Ureter (tissue), 1 donor: ENCODE data around the gene PADI3. TPM values are rescaled to one million over a fixed set of nuclear protein-coding genes. Genes with fewer than 3 reads are reported as not detected.
"Not testable (repeated sequence)": the region's sequence is repeated elsewhere in the genome, so short reads cannot be mapped to it uniquely, and the experiment has no call there.

Experiments
- DNase-seq: peaks from one replicate; pipeline ENCODE4 v3.0.0-alpha.2; 2020; ENCODE audit warnings: low spot score
- total RNA-seq: library from RNA; stranded (reverse); gene quantifications from one replicate; pipeline ENCODE4 v1.2.4, GENCODE V29; 2023
- donor health status: DM: yes; HTN: yes; CAD: no.

PADI3 gene
- total RNA-seq, 1 donor from 2014 or later = 65.3 TPM

DNA sequence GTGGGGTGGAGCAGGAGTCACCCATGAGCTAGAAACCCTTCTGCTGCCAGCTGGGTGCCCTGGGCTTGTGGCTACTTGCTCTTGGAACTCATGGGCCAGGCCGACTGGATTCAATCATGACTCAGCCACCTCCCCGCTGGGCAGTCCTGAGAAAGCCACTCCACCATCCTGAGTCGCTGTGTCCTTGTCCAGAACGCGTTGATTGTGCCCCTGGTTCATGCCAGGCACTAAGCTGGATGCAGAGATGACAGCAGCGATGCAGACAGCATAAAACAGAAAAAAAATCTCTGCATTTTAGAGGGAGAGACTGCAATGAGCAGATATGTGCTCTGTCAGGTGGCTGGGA is 33.4 kb upstream of the PADI3 start:
- DNase-seq = no peak

DNA sequence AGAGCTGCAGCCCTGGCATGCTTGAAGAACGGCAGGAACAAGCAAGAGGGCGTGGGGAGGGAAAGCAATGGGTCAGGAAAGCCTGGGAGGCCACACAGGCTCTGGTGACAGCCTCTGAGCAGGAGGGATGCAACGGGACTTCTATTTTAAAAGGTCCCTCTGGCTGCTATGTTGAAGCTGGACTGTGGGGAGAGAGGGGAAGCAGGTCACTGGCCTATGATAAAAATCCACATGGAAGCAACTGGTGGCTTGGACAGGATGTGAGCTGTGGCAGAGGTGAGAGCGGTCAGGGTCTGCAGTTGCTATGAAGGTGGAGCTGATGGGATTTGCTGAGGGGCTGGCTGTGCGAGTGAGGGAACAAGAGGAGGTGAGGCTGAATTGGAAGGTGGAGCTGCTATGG is 32.8 kb upstream of the PADI3 start:
- DNase-seq = no peak

DNA sequence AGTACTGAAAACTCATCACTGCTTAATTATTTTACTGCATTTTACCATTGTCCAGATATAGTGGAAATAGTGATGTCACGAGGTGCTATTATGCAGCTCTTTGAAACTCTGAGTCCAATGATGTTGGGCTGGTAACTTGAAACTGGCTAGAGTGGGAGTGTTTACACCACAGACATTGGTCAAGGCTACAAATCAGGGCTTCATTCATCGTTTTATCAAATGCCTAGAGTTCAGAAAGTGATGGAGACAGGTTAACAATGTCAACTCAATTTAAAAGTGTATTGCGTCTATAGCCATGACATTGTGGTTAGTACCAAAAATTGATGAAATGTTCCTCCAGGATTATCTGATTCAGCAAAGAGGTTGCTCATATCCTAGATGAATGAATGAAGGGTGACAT is 31.3 kb upstream of the PADI3 start:
- DNase-seq = no peak

DNA sequence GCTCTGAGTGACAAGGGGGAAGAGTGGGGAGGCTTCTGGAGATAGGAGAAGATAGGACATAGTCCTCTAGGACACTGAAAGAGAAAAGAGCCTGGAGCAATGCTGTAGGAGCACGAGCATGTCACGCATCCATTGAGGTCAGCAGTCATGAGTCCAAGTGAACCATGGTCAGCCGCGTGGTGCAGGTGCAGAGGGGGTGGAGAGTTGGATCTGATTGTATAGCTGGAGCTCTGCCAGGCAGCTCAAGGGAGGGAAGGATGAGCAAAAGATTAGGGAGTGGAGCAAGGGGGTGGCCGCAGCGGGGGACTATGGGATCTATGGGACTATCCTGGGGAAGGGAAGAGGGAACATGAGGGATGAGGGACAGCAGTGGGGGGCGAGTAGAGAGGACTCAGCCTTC is 30.0 kb upstream of the PADI3 start:
- no peak for DNase-seq

DNA sequence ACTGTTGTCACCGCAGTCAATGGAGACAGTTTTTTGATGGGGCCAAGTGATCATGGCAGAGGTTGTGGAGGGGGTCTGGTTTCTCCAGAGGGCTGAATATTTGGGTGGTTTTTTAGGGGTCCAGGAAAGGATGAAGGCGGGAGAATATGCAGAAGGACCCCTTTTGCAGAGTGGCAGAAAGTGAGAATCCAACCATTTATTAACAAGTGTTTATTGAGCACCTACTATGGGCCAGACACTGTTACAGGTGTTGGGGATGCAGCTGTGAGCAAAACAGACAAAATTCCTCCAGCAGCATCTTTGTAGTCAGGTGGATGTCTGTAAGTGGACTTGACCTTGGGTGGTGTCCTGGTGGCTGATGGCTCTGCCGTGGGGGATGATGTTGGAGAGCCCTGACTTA is 28.6 kb upstream of the PADI3 start:
- no peak for DNase-seq

DNA sequence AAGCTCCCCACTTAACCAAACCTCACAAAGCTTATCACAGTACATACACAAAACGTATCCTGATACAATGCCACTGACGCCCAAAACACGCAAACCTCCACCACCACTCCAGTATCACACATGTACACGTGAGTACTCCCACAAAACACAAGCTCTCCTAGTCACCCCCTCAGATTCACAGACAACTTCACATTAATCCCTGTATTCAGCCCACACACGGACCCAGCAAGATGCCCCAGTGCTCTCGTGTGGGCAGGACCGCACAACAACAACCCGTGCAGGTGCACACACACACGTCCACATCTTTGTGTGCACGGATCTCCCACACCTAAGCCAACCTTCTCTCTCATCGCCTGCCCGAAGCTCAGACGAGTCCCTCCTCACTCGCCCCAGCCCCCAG is 26.3 kb upstream of the PADI3 start:
- DNase-seq = no peak

DNA sequence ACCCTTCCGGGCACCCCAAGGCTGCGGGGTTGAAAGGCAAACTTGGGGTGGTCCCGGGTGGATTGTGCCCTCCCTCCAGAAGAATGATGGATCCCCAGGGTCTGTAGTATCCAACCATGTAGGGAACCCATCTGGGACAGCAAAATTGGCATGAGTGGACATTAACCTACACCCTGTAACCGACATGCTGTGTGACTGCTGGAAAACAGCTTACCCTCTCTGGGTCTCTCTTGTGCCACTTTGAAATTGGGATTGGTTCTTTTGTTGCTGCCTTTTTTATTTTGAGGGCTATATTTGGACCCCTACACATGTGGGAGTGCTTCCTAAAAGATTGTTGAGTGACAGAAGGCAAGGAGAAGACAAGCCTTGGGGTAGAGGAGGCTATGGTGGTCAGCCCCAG is 24.5 kb upstream of the PADI3 start:
- no peak for DNase-seq

DNA sequence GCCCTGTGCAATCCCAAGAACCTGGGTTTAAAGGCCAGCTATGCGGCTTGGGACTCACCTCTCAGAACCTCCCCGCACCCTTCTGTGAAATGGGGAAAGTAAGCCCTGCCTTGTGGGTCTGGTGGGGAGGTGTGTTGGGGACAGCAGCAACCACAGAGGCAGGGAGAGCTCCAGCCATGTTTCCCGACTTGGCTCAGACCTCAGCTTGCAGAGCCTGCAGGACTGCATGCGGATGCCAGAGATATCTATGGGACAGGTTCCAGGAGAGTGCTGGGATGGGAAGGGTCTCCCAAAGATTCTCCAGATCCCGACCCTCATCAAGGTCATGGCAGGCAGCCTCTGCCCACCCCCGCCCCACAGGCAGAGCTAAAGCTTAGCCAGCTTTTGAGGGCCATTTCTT is 23.8 kb upstream of the PADI3 start:
- no peak for DNase-seq

DNA sequence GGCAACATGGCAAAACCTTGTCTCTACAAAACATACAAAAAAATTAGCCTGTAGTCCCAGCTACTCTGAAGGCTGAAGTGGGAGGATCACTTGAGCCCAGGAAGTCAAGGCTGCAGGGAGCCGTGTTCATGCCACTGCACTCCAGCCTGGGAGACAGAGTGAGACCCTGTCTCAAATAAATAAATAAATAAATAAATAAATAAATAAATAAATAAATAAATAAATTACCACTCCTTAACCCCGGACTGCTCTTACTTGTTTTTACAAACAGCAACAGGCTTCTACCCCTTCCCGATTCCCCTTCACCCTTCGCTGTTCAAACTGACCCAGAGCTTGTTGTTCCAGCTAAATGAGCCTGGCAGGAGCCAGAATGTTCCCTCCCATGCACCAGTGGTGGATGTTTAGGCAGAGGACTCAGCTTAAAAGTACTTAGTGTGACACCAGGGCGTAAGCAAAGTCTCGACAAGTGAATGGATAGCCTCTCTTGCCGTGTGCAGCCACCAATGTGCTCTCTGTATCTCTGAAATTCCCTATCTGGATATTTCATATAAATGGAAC is 21.5 kb upstream of the PADI3 start:
- DNase-seq = no peak

DNA sequence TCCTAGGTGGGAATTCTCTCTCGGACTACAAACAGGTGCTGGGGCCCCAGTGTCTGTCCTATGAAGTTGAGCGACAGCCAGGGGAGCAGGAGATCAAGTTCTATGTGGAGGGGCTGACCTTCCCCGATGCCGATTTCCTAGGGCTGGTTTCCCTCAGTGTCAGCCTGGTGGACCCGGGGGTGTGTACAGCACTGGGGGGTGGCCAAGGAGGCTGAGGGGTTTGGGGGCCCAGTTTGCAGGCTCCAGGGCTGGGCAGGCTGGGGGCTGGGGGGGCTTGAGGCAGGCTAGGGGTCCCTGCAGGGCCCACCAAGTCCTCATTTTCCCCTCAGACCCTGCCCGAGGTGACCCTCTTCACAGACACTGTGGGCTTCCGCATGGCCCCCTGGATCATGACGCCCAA is 20.3 kb upstream of the PADI3 start:
- no peak for DNase-seq

DNA sequence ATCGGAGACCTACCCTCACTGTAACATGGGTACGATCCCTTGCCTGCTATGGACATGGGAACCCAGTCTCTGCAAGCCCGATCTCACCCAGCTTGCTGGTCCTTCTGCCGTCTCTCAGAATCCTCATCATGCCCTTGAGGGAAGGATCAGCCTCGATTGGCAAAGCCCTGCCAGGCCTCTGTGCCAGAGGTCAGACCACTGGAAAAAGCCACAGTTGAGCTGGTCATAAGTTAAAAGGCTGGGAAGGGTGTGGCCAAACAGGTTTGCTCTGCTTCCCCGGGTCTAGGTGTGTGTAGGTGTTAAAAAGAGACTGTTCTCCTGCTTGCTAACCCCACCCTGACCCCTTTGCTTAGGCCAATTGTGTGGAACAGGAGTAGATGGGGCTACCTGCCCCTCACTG is 19.5 kb upstream of the PADI3 start:
- peak; percentile 67 for DNase-seq

DNA sequence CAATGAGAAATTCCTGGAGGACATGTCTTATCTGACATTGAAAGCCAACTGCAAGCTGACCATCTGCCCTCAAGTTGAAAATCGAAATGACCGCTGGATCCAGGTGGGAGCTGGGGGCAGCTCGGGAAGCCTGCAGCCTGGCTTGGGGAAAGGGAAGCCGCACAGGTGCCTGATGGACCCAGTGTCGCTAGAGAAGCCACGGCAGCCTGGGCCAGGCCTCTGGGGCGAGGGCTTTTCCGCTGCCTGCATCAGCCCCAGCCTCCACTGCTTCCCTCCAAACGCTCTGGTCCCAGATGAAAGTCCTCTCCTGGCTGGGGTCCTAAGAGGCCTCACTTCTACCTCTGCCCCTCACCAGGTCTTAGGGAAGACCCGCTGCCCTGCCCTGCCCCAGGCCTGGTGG is 18.8 kb upstream of the PADI3 start:
- DNase-seq = no peak

DNA sequence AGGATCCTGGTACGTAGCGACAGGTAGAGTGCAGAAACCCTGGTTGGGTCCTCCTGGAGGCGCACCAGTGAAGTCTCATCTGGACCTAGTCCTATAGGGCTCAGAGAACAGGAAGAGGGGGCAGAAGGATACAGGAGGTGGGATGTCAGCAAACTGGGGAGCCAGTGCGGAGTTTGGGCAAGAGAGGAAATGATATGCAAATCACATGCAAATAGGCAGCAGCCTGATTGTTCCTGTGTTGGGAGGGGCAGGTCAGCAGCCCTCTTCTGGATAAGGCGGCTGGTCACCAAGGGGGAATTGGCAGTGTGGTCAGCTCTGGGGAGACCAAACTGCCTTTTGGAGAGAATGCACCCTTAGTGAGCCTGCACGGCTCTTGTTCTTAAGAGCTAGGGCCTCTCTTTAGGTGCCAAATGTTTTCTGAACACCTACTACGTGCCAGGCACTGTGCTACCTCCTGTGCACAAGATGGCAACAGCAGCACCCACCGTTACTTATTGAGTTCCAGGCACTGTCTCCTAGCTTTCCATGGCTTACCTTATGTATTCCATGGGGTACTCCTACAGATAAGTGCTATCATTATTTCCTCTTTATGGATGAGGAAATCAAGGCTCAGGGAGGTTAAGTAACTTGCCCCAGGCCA is 18.1 kb upstream of the PADI3 start:
- DNase-seq = no peak

DNA sequence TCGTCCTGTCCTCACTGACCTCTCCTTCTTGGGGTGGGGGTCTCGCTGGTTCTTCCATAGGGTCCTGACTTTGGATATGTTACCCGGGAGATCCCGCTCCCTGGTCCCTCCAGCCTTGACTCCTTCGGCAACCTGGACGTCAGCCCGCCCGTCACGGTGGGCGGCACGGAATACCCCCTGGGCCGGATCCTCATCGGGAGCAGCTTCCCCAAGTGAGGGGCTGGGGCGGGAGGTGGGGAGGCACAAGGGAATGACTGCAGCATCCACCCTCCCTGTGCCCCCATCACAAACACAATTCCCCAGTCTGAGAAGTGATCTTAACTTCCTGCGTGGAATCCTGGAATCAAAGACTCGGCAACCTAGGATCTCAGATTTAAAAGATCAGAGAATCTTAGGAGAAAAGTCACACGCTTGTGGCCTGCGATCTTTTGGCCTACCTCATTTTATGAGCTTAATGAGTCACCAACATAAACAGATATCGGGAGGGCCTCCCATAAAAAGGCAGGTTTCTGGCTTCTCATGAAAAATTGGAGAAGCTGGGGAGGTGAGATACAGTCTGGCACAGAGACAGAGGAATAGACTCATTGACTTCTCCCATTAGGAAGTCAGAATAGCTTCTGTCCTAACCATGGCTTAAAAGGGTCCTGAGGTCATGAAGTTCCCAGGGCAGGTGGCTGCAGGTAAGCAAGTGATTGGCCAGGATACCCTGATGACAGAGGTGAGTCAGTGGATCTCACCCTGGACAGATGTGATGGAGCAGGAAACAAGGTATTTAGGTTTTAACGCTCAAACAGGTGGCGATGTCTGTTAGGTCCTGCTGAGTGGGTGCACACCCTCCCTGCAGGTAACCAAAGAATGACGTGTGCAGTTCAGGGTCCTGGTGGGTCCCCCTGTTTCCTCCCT is 15.9 kb upstream of the PADI3 start:
- no peak for DNase-seq

DNA sequence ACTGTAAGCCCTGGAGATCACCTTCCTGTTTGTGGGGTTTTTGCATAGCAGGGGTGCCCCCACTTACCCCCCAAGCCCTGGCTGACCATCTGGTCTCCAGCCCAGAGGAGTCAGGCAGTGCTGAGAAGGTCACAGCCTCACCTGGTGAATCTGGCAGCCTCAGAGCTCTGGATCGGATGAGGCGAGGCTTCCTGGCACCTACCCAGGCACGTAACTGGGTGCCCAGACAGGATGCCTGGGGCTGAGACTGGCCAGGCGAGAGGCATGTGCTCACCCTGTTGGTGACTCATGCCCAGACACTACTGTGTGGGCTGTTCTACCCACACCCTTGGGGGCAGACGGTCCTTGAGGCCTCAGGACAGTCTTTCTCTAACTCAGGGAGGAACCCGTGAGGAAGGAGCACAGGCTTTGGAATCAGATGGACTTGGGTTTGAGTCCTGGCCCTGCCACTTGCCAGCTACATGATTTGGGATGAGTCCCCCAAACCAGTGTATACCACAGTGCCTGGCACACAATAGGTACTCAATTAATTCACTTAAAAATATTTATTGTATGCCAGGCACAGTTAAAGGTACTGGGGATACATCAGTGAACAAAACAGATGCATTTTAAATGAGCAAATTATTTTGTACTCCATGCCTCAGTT is 15.1 kb upstream of the PADI3 start:
- peak; percentile 91 for DNase-seq

DNA sequence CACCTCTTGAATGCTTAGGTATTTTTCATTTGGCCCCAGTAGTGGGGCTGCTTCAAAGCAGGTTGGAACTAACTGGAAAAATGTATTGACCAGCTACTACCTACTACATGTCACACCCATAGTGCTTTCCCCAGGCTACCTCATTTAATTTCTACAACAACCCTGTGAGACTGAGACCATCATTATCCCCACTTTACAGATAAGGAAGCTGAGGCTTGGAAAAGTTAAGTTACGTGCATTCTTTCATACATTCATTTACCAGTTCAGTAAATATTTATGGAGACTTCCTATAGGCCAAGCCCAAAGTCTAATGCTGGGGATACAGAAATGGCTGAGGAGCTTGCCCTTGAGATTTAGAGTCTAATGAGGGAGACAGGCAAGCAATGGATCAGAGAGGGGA is 14.5 kb upstream of the PADI3 start:
- no peak for DNase-seq

DNA sequence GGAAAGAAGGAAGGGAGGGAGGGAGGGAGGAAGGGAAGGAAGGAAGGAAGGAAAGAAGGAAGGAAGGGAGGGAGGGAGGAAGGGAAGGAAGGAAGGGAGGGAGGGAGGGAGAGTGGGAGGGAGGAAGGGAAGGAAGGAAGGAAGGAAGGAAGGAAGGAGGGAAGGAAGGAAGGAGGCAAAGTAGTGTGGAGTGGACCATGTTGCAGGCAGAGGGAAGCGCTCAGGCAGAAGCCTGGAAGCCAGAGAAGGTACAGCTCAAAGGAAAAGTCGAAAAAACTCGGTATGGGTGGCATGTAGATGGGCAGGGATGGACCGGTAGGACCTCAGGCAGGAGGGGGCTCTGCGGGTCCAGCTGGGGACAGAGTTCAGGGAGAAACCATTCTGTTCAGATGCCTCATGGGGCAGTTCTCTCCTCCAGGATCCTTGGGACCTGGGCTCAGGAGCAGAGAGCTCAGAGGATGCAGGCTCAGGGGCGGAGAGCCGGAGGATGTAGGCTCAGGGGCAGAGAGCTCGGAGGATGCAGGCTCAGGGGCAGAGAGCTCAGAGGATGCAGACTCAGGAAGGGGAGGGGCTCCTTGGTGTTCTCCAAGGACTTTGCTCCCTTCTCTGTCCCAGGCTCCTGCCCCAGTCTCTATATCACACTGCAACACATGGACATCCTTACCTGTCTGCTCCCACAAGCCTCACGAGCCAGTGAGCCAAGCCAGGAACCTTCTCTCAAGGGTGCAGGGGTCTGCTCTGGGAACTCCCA is 13.6 kb upstream of the PADI3 start:
- no peak for DNase-seq

DNA sequence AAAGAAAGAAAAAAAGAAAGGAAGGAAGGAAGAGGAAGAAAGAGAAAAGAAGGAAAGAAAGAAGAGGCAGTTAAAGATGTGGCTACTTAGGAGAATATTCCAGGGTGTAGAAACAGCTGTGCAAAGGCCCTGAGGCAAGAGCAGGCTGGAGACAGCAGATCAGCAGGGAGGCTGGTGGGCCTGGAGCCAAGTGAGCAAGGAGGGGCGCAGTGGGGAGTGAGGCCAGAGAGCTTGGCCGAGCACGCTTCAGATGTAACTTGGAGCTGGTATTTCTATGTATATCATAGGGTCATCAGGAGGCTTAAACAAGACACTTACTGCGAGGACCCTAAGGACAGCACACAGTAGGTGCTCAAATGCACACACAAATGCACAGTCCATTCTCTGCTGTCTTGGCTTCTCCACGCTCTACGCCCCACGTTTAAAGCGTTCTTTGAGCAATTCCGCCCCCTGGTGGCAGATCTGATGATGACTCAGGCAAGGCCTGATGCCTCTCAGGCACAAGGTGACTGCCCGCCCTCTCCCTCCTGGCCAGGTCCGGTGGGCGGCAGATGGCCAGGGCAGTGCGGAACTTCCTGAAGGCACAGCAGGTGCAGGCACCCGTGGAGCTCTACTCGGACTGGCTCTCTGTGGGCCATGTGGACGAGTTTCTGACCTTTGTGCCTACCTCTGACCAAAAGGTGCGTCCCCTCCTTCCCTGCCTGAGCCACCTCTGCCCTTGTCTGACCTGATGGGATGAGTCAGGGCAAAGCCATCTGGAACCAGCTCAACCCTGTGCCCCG is 11.9 kb upstream of the PADI3 start:
- peak; percentile 91 for DNase-seq

DNA sequence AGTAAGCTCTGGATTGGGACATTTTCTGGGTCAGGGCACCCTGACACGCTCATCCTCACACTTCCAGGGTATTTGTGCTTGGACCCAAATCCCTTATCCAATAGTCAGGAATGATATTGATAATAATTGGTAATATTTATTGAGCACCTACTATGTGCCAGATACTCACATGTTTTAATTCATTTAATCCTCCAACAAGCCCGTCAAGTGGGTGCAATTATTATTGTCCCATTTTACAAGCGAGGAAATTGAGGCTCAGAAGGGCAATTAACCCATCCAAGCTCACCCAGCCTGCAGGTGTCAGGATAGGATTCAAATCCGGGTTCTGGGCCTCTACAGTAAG is 11.4 kb upstream of the PADI3 start:
- DNase-seq = no peak

DNA sequence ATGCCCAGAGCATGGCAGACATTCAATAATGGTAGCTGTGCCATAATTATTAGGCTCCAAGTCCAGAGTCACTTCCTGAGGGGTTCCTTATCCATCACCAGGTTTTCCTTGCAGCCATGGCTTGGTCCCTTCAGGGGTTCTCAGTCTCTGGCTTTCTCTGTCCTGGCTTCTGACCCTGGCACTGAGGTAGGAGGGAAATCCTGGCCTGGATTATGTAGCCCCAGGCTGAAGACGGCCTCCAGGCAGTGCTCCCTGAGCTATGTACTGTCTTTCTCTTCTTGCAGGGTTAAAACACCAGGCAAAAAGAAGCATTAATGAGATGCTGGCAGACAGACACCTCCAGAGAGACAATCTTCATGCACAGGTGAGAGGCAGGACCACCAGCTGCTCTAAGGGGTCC is 9.5 kb upstream of the PADI3 start:
- DNase-seq = no peak

DNA sequence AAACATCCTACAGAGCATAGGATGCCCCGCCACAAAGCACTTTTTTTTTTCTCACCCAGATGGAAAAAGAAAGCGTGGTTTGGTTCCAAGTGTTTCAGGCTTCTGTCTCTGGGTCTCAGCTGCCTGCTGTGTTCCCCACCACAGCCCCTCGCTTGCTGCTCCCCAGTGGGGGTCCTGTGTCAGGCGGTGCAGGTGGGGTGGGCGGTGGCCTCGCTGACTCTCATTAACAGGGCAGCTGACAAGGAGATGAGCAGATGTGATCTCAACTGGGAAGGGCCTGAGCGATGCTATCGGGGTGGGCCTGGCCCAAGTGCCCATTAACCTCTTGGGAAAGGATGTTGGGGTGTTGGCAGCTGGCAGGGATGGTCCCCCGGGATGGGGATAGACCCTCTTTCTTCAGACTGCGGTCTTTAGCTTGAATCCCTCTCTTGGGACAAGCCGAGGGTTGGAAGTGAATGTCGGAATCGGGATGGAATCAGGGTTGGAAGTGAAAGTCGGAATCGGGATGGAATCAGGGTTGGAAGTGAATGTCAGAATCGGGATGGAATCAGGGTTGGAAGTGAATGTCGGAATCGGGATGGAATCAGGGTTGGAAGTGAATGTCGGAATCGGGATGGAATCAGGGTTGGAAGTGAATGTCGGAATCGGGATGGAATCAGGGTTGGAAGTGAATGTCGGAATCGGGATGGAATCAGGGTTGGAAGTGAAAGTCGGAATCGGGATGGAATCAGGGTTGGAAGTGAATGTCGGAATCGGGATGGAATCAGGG is 7.7 kb upstream of the PADI3 start:
- not testable (repeated sequence) for DNase-seq
